ENCODE results near the gene KCNK13.
"Not testable (repeated sequence)": the region's sequence is repeated elsewhere in the genome, so short reads cannot be mapped to it uniquely, and the experiment has no call there.

The KCNK13 gene

GRCh38 chr14:90062127-90062794 is 467 bp downstream of the KCNK13 start:
- DNase-seq, result no peak

GRCh38 chr14:90062822-90063539 is 1.2 kb downstream of the KCNK13 start:
- DNase-seq, result no peak

- no peak for DNase-seq
These were observed 10.6 kb downstream of the KCNK13 start for GRCh38 chr14:90072350-90072749.

GRCh38 chr14:90079576-90079975 is 17.8 kb downstream of the KCNK13 start:
- DNase-seq, result no peak

- DNase-seq, result peak in 1 of 2 experiments; percentile 48
These were observed 25.6 kb downstream of the KCNK13 start for GRCh38 chr14:90087433-90087832.

GRCh38 chr14:90088176-90088575 is 26.4 kb downstream of the KCNK13 start:
- no peak for DNase-seq

GRCh38 chr14:90089486-90089885 is 27.7 kb downstream of the KCNK13 start:
- DNase-seq, result not testable (repeated sequence)

GRCh38 chr14:90091393-90091792 is 29.6 kb downstream of the KCNK13 start:
- no peak for DNase-seq

- no peak for DNase-seq
These were observed 32.3 kb downstream of the KCNK13 start for GRCh38 chr14:90093942-90094595.

- DNase-seq, result no peak
These were observed 33.3 kb downstream of the KCNK13 start for GRCh38 chr14:90095096-90095495.

- DNase-seq, result no peak
These were observed 34.8 kb downstream of the KCNK13 start for GRCh38 chr14:90096566-90096965.

GRCh38 chr14:90103808-90104207 is 42.0 kb downstream of the KCNK13 start:
- no peak for DNase-seq

GRCh38 chr14:90105756-90106155 is 44.0 kb downstream of the KCNK13 start:
- no peak for DNase-seq

GRCh38 chr14:90107789-90108188 is 46.0 kb downstream of the KCNK13 start:
- DNase-seq, result no peak

- DNase-seq, result peak in 1 of 2 experiments; percentile 13
These were observed 48.1 kb downstream of the KCNK13 start for GRCh38 chr14:90109858-90110257.

- DNase-seq, result no peak
These were observed 50.2 kb downstream of the KCNK13 start for GRCh38 chr14:90111895-90112534.

- no peak for DNase-seq
These were observed 52.8 kb downstream of the KCNK13 start for GRCh38 chr14:90114554-90114953.

- no peak for DNase-seq
These were observed 54.0 kb downstream of the KCNK13 start for GRCh38 chr14:90115780-90116179.

- no peak for DNase-seq
These were observed 54.6 kb downstream of the KCNK13 start for GRCh38 chr14:90116444-90116843.

GRCh38 chr14:90118027-90118426 is 56.2 kb downstream of the KCNK13 start:
- DNase-seq, result no peak

- DNase-seq, result no peak
These were observed 64.5 kb downstream of the KCNK13 start for GRCh38 chr14:90126260-90126659.

- DNase-seq, result no peak
These were observed 71.2 kb downstream of the KCNK13 start for GRCh38 chr14:90132821-90133570.

GRCh38 chr14:90136904-90137303 is 75.1 kb downstream of the KCNK13 start:
- DNase-seq, result no peak

Data from SHP77 (cell line).